ENCODE measurements around the gene BAZ2B.

The BAZ2B gene

GRCh38 chr2:159462201-159462785 is 154.1 kb downstream of the BAZ2B start:
- DNase-seq (ENCODE audit: low read depth in 2 of 2) = no peak

DNA sequence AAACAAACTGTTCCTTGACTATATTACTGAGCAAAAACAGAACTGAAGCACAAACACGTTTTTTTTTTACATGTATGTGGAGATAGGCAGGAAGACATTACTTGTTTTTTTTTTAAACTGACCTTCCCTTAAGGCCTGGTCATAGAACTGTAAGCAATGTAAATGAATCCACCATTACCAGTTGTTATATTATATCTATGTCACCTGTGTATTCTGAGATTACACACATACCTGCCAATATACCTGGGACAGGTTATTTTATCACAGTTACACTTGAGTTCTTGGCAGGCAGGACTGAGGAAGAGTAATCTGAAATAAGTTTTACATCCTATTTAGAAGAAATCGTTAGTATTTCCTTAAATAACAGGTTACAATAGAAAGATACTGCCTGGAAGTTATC is 155.3 kb downstream of the BAZ2B start:
- no peak for DNase-seq (ENCODE audit: low read depth in 2 of 2)

- no peak for DNase-seq (ENCODE audit: low read depth in 2 of 2)
These were observed 156.1 kb downstream of the BAZ2B start for GRCh38 chr2:159460227-159460626.

- DNase-seq (ENCODE audit: low read depth in 2 of 2) = no peak
These were observed 157.1 kb downstream of the BAZ2B start for GRCh38 chr2:159459279-159459678.

- DNase-seq (ENCODE audit: low read depth in 2 of 2) = no peak
These were observed 158.8 kb downstream of the BAZ2B start for GRCh38 chr2:159457589-159457988.

DNA sequence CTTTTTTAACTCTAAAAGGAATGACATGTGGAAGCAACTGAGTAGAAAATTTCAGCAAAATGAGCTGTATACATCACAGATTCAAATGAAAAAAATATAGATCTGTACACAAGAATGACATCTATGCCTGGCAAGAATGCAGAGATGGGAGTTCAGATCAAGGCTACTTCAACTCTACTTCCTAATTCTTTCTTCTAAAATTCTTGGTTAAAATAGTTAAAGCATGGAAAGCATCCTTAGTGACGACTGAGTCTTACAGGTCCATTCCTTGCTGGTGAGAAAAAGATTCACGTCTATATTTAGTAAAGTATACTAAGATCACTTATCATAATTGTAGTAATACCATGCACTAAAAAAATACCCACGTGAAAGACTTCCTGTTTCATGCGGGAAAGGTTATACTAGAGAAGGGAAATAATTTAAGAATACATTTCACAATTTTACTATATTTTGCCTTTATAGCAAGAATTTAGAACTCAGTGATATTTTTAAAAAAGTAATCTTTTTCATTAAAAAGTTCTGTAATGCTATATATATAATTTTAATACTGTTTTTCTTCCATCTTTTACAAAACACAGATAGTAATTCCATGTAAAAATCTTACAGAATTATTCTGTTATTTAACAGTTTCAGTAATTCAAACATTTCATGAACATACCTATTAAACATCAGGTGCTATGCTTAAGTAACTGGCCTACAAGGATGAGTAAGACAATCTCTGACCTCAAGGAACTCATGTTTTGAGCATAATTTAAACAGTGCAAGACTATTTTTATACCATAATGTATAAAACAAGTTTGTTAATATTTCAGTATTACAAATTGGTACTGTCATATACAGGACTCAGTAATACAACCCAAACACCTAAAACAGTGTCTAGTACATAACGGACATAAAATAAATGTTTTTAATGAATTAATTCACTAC is 159.6 kb downstream of the BAZ2B start:
- no peak for DNase-seq (ENCODE audit: low read depth in 2 of 2)

DNA sequence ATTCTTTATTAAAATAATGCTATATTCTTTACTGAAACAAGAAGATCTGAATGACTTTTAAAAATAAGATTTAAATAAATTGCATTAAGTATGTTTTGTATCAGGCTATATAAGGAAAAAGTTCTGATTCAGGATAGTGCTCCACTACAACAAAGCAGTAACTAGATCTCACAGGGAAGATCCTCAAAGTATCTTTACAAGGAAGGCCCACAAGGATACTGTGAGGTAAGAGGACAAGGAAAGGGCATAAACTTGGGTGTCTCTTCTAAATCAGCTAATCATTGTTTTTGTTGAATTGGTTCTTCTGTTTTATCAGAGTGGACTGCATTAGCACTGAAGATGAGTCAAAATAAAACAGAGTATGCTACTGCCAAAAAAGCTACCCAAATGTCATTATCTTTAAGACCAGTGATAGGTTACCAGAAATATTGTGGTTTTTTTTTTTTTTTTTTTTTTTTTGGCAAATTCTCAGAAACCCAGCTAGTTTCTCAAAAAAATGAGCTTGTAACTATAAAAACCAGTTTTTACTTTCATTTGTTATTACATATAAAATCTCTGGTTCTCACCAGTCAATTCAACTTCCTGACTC is 160.9 kb downstream of the BAZ2B start:
- DNase-seq (ENCODE audit: low read depth in 2 of 2) = no peak

GRCh38 chr2:159454185-159454584 is 162.2 kb downstream of the BAZ2B start:
- DNase-seq (ENCODE audit: low read depth in 2 of 2) = no peak

DNA sequence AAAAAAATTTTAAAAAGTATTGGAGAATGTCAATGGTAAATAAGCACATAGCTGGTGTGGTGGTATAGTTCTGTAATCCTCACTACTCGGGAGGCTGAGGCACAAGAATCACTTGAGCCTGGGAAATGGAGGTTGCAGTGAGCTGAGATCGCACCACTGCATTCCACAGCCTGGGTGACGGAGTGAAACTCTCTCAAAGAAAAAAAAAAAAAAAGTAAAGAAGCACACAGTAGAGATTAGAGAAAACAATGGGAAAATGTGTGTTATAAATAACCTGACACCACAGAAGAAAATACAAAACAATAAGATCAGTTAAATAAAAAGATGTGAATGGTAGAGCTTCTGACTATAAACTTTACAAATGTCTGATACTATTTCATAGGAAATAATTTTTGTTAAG is 166.2 kb downstream of the BAZ2B start:
- no peak for DNase-seq (ENCODE audit: low read depth in 2 of 2)

GRCh38 chr2:159449504-159450124 is 166.7 kb downstream of the BAZ2B start:
- DNase-seq (ENCODE audit: low read depth in 2 of 2) = no peak

- no peak for DNase-seq (ENCODE audit: low read depth in 2 of 2)
These were observed 169.5 kb downstream of the BAZ2B start for GRCh38 chr2:159446817-159447216.

- no peak for DNase-seq (ENCODE audit: low read depth in 2 of 2)
These were observed 170.1 kb downstream of the BAZ2B start for GRCh38 chr2:159446201-159446600.

DNA sequence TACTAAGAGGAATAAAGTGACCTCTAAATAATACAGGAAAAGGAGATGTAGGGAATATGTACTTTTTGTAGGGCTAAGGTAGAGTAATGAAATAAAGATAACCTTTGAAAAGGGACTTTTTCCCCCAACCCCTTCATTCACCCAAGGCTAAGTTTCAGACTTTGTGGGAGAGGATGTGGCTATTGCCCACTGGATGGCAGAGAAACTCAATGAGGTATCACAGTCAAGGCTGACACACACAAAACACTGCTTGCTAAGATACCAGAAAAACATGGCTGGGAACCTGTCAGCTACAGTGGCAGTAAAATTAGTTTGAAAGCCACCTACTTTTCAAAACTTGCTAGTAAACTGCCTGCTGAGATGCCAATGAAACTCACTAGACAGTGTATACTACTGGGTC is 171.0 kb downstream of the BAZ2B start:
- no peak for DNase-seq (ENCODE audit: low read depth in 2 of 2)

DNA sequence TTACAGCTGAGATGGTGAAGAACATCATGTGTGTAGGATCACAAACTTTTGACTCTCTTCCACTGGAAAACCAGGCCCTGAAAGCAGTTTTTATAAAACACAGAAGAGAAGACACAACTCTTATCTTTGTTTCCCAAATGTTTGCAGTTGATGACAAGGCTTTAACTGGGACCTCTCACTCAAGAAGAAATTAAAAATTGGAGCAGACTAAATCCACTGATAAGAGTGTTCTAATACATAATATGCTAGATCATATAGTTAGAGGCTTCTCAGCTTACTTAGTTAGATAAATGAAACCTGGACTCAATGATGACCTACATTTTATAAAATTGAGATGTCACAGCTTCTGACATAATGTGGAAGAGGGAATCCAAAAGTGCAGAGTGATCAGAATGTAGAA is 171.6 kb downstream of the BAZ2B start:
- no peak for DNase-seq (ENCODE audit: low read depth in 2 of 2)

DNA sequence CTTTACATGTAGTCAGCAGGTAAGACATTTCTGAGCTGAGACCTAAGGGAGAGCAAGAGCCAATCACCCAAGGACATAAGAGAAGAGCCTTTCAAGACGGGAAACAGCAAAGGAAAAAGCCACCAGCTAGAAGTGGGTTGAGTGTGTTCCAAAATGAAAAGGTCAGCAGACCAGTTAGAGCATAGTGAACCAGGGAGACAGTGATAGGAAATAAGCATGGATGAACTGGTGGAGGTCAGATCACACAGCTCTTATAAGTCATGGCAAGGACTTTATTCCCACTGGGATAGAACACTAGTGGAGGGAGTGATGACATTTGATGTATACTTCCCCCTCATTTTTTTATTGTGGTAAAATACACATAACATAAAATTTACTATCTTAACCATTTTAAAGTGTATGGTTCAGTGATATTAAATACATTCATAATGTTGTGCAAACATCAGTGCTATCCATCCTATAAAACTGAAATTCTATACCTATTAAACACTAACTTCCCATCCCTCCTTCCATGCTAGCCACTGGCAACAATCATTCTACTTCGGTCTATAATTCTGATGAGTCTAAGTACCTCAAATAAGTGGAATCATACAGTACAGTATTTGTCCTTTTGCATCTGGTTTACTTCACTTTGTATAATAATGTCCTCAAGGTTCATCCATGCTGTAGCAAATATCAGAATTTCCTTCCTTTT is 174.0 kb downstream of the BAZ2B start:
- no peak for DNase-seq (ENCODE audit: low read depth in 2 of 2)

GRCh38 chr2:159441182-159441581 is 175.2 kb downstream of the BAZ2B start:
- no peak for DNase-seq (ENCODE audit: low read depth in 2 of 2)

GRCh38 chr2:159439421-159439820 is 176.9 kb downstream of the BAZ2B start:
- no peak for DNase-seq (ENCODE audit: low read depth in 2 of 2)

DNA sequence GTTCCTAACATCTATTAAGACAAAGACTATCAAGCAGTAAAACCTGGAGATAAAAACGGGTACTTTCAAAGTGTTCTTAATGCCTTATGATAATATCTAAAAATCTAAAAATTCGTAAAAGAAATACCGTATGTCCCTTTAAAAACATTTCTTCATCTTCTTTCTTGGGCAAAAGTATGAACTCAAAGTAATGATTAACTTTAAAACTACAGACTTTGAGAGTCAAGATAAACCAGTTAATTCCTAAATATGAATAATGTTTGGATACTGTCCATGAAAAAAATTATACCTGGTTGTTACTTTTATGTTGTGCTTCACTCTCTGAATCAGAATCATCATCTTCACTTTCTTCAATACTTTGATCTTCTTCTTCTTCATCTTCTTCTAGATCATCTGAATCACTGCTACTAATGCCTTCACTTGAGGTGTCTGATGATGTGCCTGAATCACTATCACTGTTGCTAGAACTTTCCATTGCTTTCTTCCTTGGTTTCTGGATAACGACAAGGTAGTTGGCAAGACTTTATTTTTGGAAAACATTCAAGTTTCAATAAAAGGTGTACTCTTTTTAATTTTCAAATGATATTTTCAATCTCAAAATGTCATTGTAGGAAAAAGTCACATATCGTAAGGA is 177.5 kb downstream of the BAZ2B start:
- no peak for DNase-seq (ENCODE audit: low read depth in 2 of 2)

DNA sequence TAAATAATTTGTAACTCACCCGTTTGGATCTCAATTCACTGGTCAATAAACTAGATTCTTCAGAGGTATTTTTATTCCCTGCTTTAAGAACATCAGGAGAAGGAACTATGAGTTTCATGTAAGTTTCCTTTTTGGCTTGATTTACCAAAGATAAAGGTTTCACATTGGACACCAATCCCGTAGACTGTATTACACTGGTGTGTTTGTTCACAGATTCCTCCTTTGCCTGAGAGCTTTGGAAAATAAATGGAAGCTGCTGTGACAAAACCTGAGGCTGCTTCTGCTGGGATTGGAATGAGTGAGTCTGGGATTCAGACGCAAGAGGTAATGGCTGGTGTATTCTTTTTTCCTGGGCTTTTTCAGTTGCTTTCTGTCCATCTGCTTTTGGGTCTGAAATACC is 178.1 kb downstream of the BAZ2B start:
- no peak for DNase-seq (ENCODE audit: low read depth in 2 of 2)

DNA sequence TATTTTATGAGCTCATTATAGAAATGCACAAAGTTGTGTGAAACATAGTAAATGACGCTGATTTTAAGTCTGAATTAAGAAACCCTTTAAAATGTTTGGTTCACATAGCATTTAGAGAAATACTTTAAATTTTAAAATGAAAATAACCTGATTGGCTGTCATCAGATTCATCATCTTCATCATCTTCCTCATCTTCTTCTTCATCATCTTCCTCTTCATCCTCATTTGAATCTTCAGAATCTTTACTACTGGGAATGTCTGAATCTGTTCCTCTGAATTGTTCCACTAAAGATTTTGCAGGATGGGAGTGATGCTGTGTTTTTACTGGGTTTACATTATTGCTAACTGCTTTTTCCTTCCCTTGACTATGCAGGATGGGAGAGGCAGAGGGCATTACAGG is 183.7 kb downstream of the BAZ2B start:
- no peak for DNase-seq (ENCODE audit: low read depth in 2 of 2)

GRCh38 chr2:159427048-159427447 is 189.3 kb downstream of the BAZ2B start:
- no peak for DNase-seq (ENCODE audit: low read depth in 2 of 2)

Measured in stimulated activated CD8-positive, alpha-beta memory T cell treated with anti-CD3 and anti-CD28 coated beads, Interleukin-15, amount 100 ng/mL, for 48 hours (primary cell).